HG02884 (cell line): ENCODE results near the gene MYOM3.
"Not testable (repeated sequence)": the region's sequence is repeated elsewhere in the genome, so short reads cannot be mapped to it uniquely, and the experiment has no call there.

ENCODE experiments used
- ATAC-seq: cut with Tn5 transposase; IDR thresholded peaks from one replicate; pipeline ENCODE4 v1.9.1; 2021; ENCODE audit warnings: mild to moderate bottlenecking, moderate library complexity; ENCODE audit not compliant: unreplicated experiment

The MYOM3 gene

GRCh38 chr1:24043345-24044032 is 68.4 kb downstream of the MYOM3 start:
- ATAC-seq: no peak

GRCh38 chr1:24042315-24042714 is 69.6 kb downstream of the MYOM3 start:
- no peak for ATAC-seq

GRCh38 chr1:24036088-24036487 is 75.8 kb downstream of the MYOM3 start:
- no peak for ATAC-seq

- no peak for ATAC-seq
Measured at GRCh38 chr1:24032981-24033380, 79.0 kb downstream of the MYOM3 start.

GRCh38 chr1:24030976-24031516 is 80.9 kb downstream of the MYOM3 start:
- ATAC-seq: not testable (repeated sequence)

GRCh38 chr1:24027838-24028468 is 84.0 kb downstream of the MYOM3 start:
- no peak for ATAC-seq

- no peak for ATAC-seq
Measured at GRCh38 chr1:24022581-24023361, 89.2 kb downstream of the MYOM3 start.

- ATAC-seq: no peak
Measured at GRCh38 chr1:24021403-24022266, 90.3 kb downstream of the MYOM3 start.

- no peak for ATAC-seq
Measured at GRCh38 chr1:24020470-24020869, 91.5 kb downstream of the MYOM3 start.

GRCh38 chr1:24020025-24020424 is 91.9 kb downstream of the MYOM3 start:
- ATAC-seq: no peak

- ATAC-seq: no peak
Measured at GRCh38 chr1:24018611-24019580, 93.0 kb downstream of the MYOM3 start.

GRCh38 chr1:24015221-24016210 is 96.4 kb downstream of the MYOM3 start:
- ATAC-seq: no peak

GRCh38 chr1:24012878-24013277 is 99.1 kb downstream of the MYOM3 start:
- ATAC-seq: not testable (repeated sequence)

GRCh38 chr1:24010650-24011049 is 101.3 kb downstream of the MYOM3 start:
- ATAC-seq: no peak

- no peak for ATAC-seq
Measured at GRCh38 chr1:24009406-24009805, 102.5 kb downstream of the MYOM3 start.

- ATAC-seq: not testable (repeated sequence)
Measured at GRCh38 chr1:24008574-24009184, 103.3 kb downstream of the MYOM3 start.

GRCh38 chr1:24007079-24007478 is 104.9 kb downstream of the MYOM3 start:
- ATAC-seq: no peak
